Upper lobe of left lung (tissue), 4 donors: ENCODE data around the gene WIF1.

Source experiments
- POLR2A ChIP-seq, 4 donors: fragments of 450-650 bp; IDR thresholded peaks; one replicate each; pipeline ENCODE4 v1.5.1; 2016 to 2017; ENCODE audit warnings: antibody characterized with exemption in 4 of 4, mild to moderate bottlenecking in 2 of 4
- POLR2AphosphoS5 ChIP-seq, 2 donors: sonication (generic); formaldehyde crosslinking; IDR thresholded peaks; one replicate each; pipeline ENCODE4 v1.5.1; 2017; ENCODE audit warnings: antibody characterized with exemption in 2 of 2
- TF ChIP-seq, protein P1 (sequence below), 6 experiments: fragments of 450-650 bp in 4 of 6; fragments of 200-600 bp in 2 of 6; sonication (generic) in 2 of 6; IDR thresholded peaks; one replicate each; pipeline ENCODE4 v1.5.1; 2016 to 2019; ENCODE audit warnings: antibody characterized with exemption in 6 of 6

DNA sequence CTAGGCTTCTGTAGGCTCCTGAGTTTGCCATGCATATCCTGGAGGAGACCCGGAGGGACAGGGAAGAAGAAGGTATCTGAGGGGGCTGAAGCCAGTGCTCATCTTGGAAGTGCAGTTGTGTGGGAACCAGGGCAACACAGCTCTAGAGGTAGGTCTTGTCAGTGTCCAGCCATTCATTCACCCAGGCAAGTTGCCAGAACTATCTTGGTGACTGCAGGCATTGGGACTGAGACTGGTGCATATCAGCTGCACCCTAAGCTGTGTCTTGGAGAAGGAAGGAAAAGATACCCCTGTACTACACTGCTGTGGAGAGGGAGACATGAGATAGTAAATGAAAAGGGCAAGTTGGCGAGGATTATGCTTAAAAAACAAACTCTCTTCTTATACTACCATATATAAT, 4.9 kb upstream of the WIF1 start:
- TF ChIP-seq POLR2AphosphoS5 (IDR thresholded peaks at IDR 0.05), result no peak
- TF ChIP-seq, protein P1, sequence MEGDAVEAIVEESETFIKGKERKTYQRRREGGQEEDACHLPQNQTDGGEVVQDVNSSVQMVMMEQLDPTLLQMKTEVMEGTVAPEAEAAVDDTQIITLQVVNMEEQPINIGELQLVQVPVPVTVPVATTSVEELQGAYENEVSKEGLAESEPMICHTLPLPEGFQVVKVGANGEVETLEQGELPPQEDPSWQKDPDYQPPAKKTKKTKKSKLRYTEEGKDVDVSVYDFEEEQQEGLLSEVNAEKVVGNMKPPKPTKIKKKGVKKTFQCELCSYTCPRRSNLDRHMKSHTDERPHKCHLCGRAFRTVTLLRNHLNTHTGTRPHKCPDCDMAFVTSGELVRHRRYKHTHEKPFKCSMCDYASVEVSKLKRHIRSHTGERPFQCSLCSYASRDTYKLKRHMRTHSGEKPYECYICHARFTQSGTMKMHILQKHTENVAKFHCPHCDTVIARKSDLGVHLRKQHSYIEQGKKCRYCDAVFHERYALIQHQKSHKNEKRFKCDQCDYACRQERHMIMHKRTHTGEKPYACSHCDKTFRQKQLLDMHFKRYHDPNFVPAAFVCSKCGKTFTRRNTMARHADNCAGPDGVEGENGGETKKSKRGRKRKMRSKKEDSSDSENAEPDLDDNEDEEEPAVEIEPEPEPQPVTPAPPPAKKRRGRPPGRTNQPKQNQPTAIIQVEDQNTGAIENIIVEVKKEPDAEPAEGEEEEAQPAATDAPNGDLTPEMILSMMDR (IDR thresholded peaks at IDR 0.05), result no peak
- no peak for TF ChIP-seq POLR2A (IDR thresholded peaks at IDR 0.05)
